Stimulated activated CD4-positive, alpha-beta T cell treated with anti-CD3 and anti-CD28 coated beads, TNF-alpha, amount 100 ng/mL, for 48 hours (primary cell): Measurements from ENCODE around the gene ROBO4.

ENCODE experiments used
- DNase-seq, 3 donors: peaks; one replicate each; pipeline ENCODE4 v3.0.0-alpha.2; 2020; ENCODE audit warnings: low read depth in 3 of 3

Gene ROBO4

GRCh38 chr11:124918950-124919349, 21.3 kb upstream of the ROBO4 start, which contains the start of gene HEPN1:
Gene HEPN1, plus strand, starts transcription at chr11:124919250.
- DNase-seq: no peak

- DNase-seq: no peak
These were observed 19.5 kb upstream of the ROBO4 start for GRCh38 chr11:124917115-124917637.

GRCh38 chr11:124916370-124916710, 18.7 kb upstream of the ROBO4 start:
- no peak for DNase-seq

- no peak for DNase-seq
These were observed 18.1 kb upstream of the ROBO4 start for GRCh38 chr11:124915541-124916369.

GRCh38 chr11:124902616-124903015, 5.0 kb upstream of the ROBO4 start:
- no peak for DNase-seq

- no peak for DNase-seq
These were observed 2.8 kb upstream of the ROBO4 start for GRCh38 chr11:124900464-124900863.

GRCh38 chr11:124899383-124900145, 1.9 kb upstream of the ROBO4 start:
- DNase-seq: no peak

GRCh38 chr11:124898711-124899110, 1.0 kb upstream of the ROBO4 start:
- DNase-seq: no peak

- no peak for DNase-seq
These were observed 607 bp upstream of the ROBO4 start for GRCh38 chr11:124898263-124898680.

- DNase-seq: no peak
These were observed 759 bp downstream of the ROBO4 start for GRCh38 chr11:124896821-124897391.

- DNase-seq: no peak
These were observed 1.5 kb downstream of the ROBO4 start for GRCh38 chr11:124896071-124896750.

- no peak for DNase-seq
These were observed 2.1 kb downstream of the ROBO4 start for GRCh38 chr11:124895471-124895971.

- no peak for DNase-seq
These were observed 2.8 kb downstream of the ROBO4 start for GRCh38 chr11:124894606-124895430.

GRCh38 chr11:124893781-124894401, 3.8 kb downstream of the ROBO4 start:
- DNase-seq: no peak

GRCh38 chr11:124892750-124893454, 4.8 kb downstream of the ROBO4 start:
- DNase-seq: no peak

GRCh38 chr11:124892146-124892545, 5.5 kb downstream of the ROBO4 start:
- no peak for DNase-seq

GRCh38 chr11:124891373-124891861, 6.2 kb downstream of the ROBO4 start:
- DNase-seq: no peak

GRCh38 chr11:124890683-124891372, 6.8 kb downstream of the ROBO4 start:
- no peak for DNase-seq

- DNase-seq: no peak
These were observed 7.5 kb downstream of the ROBO4 start for GRCh38 chr11:124890151-124890550.
